ENCODE measurements around the gene KNL1. TPM values are rescaled to one million over a fixed set of nuclear protein-coding genes. Genes with fewer than 3 reads are reported as not detected.
"Not testable (repeated sequence)": the region's sequence is repeated elsewhere in the genome, so short reads cannot be mapped to it uniquely, and the experiment has no call there.

KNL1 gene
- total RNA-seq, 1 donor from 2014 or later: 43.4 TPM

DNA sequence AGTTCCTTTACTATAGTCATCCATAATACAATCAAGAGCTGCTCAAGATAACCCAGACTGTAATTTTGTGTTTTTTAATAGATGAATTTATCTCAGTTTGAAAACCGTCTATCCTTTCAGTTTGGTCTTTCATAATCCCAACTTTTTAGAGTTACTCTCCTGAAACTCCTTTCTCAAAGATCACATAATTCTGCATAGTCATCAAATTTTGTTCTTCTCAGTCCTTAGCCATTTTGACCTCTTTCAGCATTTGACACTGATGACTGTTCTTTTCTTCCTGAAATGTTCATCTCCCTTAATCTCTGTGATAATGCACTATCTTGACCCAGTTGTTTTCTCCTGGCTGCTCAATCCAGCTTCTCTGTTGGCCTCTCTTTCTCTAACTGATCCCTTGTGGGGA is 53.5 kb downstream of the KNL1 start:
- intact Hi-C loops (cut with micrococcal nuclease): no loop called here

DNA sequence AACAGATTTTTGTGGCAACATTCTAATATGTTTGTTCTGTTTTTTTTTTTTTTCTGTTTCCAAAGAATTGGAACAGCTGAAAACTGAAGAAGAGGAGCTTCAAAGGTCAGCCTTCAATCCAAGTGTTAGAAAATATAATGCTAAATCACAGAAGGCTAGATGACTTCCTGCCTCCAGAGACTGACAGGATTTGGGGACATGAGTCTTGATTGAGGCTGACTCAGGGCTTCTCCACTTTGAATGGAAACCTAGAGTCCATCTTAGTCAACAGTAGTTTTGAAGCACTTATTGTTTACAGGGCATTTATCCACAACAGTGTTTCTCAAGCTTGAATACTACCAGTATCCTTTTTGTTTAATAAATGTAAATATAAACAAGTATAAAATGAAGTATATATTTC is 56.4 kb downstream of the KNL1 start:
- intact Hi-C loops (cut with micrococcal nuclease): no loop called here

DNA sequence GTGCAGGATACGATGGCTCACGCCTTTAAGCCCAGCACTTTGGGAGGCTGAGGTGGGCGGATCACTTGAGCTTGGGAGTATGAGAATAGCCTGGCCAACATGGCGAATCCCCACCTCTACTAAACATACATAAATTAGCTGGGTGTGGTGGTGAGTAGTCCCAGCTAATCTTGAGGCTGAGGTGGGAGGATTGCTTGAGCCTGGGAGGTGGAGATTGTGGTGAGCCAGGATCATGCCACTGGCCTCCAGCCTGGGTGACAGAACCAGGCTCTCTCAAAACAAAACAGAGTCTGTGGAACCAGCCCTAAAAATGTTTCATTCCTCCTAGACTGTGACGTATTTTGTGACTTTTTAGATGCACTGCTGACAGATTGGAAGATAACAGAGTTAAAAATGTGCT is 66.6 kb downstream of the KNL1 start:
- intact Hi-C loops (cut with micrococcal nuclease): no loop called here

DNA sequence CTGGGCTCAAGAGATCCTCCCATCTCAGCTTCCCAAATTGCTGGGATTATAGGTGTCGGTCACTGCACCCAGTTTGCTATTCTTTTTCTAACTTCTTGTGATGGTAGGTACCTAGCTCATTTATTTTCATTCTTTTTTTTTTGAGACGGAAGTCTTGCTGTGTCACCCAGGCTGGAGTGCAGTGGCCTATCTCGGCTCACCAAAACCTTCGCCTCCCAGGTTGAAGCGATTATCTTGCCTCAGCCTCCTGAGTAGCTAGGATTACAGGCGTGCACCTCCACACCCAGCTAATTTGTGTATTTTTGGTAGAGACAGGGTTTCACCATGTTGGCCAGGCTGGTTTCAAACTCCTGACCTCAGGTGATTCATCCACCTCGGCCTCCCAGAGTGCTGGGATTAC is 70.9 kb downstream of the KNL1 start:
- intact Hi-C loops (cut with micrococcal nuclease): no loop called here

DNA sequence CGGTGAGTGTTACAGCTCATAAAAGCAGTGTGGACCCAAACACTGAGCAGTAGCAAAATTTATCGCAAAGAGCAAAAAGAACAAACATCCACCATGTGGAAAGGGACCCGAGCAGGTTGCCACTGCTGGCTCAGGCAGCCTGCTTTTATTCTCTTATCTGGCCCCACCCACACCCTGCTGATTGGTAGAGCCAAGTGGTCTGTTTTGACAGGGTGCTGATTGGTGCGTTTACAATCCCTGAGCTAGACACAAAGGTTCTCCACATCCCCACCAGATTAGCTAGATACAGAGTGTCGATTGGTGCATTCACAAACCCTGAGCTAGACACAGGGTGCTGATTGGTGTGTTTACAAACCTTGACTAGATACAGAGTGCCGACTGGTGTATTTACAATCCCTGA is 82.2 kb downstream of the KNL1 start:
- intact Hi-C loops (cut with micrococcal nuclease): loop anchor here (5.0 kb wide), 1 partner anchor 84 kb away; the partner anchor contains the start of gene KNL1

DNA sequence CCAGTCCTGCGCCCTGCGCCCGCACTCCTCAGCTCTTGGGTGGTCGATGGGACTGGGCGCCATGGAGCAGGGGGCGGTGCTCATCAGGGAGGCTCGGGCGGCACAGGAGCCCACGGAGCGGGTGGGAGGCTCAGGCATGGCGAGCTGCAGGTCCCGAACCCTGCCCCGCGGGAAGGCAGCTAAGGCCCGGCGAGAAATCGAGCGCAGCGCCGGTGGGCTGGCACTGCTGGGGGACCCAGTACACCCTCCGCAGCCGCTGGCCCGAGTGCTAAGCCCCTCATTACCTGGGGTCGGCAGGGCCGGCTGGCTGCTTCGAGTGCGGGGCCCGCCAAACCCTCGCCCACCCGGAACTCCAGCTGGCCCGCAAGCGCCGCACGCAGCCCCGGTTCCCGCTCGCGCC is 82.9 kb downstream of the KNL1 start:
- intact Hi-C loops (cut with micrococcal nuclease): loop anchor here (5.0 kb wide), 1 partner anchor 85 kb away; the partner anchor contains the start of gene KNL1

DNA sequence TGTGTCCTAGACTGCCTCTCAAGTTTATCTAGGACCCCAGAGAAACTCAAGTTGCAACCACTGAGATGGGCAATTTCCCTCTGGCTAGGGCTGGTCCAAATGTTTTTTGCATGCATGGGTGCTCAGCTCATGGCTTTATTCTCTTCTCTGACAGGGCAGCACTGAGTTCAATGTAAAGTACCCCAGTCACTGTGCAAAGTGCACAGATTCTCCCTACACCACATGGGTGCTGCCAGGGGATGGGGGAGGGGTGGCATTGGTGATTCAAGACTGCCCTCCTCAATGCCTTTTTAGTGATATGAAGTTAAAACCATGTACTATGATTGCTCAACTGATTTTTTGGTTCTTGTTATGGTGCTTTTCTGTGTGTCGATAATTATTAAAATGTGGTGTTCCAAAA is 86.1 kb downstream of the KNL1 start:
- intact Hi-C loops (cut with micrococcal nuclease): no loop called here

DNA sequence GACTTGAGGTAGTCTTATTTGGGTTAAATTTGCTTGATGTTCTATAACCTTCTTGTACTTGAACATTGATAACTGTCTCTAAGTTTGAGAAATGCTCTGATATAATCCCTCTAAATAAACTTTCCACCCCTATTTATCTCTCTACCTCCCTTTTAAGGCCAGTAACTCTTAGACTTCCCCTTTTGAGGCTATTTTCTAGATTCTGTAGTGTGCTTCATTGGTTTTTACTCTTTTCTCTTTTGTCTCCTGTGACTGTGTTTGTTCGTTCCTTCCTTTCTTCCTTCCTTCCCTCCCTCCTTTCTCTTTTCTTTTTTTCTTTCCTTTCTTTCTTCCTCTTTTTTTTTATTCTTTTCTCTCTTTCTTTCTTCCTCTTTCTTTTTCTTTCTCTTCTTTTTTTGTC is 86.9 kb downstream of the KNL1 start:
- intact Hi-C loops (cut with micrococcal nuclease): not testable (repeated sequence)

DNA sequence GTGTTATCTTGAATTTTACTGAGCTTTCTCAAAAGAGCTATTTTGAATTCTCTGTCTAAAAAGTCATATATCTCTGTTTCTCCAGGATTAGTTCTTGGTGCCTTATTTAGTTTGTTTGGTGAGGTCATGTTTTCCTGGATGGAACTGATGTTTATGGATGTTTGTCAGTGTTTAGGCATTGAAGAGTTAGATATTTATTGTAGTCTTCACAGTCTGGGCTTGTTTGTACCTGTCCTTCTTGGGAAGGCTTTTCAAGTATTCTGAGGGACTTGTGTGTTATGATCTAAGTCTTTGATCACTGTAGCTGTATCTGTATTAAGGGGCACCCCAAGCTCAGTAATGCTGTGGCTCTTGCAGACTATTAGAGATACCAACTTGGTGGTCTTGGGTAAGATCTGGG is 90.3 kb downstream of the KNL1 start:
- intact Hi-C loops (cut with micrococcal nuclease): no loop called here

DNA sequence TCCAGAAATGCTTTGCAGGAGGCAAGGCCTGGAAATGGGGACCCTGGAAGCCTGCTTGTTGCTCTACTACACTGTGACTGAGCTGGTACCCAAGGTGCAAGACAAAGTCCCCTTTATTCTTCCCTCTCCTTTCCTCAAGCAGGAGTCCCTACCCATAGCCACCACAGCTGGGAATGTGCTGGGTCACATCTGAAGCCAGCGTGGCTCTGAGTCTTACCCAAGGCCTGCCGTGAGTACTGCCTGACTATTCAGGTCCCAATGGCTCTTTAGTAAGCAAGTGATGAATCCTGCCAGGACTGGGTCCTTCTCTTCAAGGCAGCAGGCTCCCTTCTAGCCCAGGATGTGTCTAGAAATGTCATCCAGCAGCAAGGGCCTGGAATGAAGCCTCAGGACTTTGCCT is 91.3 kb downstream of the KNL1 start:
- intact Hi-C loops (cut with micrococcal nuclease): no loop called here

DNA sequence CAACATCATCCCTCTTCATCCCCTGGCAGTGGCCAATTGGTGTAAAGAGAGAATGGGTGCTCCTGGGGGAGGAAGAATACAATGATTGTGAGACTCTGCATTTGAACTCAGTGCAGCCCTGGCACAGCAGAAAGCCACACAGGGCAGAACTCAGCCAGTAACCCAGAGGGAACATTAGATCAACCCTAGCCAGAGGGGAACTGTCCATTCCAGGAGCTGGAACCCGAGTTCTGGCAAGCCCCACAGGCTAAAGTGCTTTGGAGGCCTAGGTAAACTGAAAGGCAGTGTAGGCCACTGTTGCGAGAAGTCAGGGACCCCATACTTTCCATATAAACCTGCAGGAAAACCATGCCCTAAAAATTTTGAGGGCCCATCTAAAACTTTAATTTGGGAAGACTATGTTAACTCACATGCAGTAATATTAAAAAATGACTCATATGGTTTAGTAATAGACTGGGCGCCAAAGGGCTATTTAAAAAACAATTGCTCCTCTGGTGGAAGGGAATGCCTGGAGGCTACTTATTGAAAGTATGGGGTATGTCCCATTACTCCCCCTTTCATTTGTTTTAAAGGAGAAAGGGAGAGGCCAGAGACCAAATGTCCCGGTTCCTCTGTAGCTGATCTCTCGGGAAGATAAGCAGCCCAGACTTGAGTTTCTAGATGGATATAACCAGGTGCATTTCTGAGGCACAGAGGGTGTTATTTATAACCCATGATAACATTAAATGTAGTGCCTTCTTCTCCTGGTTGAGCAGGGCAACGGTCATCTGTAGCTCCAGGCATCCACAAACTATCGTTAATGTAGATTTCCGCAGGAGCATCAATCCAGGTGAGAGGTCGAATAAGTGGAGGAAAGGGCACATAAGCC is 95.1 kb downstream of the KNL1 start:
- intact Hi-C loops (cut with micrococcal nuclease): no loop called here

DNA sequence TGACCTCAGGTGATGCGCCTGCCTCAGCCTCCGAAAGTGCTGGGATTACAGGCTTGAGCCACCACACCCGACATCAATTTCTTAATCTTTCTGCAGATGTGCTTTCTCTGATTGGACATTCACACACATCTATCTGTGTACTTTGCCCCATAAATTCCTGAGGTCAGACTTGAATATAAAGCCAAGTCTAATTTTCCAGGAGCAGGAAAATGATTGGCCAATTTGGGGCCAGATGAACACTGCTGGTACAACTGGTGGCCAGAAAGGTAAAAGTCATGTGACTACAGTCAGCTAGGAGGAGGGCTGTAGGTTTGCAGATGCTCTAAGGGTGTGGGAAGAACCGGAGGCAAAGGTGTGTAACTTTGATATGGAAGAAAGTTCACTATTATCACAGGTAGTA is 97.7 kb downstream of the KNL1 start:
- intact Hi-C loops (cut with micrococcal nuclease): loop anchor here (10.0 kb wide), 1 partner anchor 367 kb away; the partner anchor contains the start of gene INAFM2

DNA sequence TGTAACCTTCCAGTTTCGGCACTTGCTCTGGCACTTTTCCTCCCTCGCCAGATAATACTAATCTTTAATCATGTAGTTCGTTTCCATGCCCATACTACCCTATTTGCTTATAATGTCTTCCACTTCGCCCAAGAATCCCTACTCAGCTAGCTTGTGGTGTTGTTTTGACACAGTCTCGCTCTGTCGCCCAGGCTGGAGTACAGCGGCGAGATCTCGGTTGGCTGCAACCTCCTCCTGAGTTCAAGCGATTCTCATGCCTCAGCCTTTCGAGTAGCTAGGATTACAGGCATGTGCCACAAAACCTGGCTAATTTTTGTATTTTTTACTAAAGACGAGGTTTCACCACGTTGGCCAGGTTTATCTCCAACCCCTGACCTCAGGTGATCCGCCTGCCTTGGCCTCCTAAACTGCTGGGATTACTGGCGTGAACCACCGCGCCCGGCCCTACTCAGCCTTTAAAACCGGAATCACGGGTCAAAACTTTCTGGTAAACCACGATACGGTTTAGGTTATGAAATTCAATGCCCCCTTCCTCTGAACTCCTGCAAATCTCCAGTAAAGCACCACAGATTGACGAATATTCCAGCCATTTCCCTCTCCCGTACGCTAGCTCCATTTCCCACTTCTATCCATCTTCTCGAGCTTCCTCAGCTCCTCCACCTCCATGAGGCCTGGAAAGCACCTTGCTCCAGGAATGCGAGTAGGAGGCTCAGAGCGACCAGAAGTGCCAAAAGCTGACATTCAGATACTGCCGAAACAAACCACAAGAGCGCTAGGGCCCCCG is 100.0 kb downstream of the KNL1 start:
- intact Hi-C loops (cut with micrococcal nuclease): loop anchor here (1.0 to 10.0 kb wide), 6 partner anchors 61 to 369 kb away; partner anchors contain the start of genes CCDC32, INAFM2, KNL1 and RMDN3

DNA sequence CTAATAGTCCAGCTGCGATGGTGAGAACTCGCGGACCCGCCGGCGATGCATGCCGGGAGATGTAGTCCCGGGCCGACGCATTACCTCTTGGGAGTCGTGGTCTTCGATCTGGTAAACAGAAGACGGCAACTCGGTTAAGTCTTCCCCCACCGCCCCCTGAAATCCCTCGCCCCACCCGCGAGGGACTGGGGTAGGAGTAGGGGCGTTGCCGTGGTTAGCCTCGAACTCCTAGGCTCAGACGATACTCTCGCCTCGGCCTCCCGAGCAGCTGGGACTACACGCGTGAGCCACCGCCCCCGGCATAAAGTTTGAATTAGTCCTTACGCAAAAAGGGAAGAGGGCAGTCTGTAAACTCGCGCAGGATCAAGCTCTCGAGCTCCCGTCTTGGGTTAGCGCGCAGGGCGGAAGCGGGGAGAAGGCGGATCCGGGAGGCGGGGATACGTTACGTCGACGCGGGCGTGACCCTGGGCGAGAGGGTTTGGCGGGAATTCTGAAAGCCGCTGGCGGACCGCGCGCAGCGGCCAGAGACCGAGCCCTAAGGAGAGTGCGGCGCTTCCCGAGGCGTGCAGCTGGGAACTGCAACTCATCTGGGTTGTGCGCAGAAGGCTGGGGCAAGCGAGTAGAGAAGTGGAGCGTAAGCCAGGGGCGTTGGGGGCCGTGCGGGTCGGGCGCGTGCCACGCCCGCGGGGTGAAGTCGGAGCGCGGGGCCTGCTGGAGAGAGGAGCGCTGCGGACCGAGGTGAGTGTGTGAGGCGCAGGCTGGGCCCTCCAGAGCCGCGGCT is 100.8 kb downstream of the KNL1 start, which contains the start of gene RAD51:
RAD51 (plus strand) TSS at position 487 of the 781 bp plus-strand sequence. CDS start 3,585 bp downstream, outside the sequence.
- intact Hi-C loops (cut with micrococcal nuclease): loop anchor here (1.0 to 10.0 kb wide), 11 partner anchors 16 to 370 kb away; partner anchors contain the start of genes CCDC32, DNAJC17, INAFM2 and KNL1

DNA sequence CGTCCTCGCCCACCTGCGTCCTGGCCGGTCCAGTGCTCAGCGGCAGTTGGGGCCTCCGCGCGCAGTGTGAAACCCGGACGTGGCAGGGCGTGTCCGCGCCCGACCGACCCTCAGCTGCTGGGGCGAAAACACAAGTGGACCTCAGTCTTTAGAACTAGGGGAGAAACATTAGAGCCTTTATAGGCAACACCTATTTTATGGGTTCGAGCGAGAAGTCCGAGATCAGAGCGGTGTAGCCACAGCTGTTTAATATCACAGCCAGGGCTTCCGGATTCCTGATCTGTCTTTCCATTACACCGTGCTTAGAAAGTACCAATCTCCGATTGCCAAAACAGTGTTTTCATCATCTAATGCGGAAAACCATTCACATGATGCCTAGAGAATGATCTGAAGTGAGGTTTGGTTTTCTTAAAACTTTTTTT is 101.4 kb downstream of the KNL1 start:
- intact Hi-C loops (cut with micrococcal nuclease): loop anchor here (1.0 to 10.0 kb wide), 8 partner anchors 16 to 371 kb away; partner anchors contain the start of genes DNAJC17, INAFM2, RPUSD2 and VPS18

DNA sequence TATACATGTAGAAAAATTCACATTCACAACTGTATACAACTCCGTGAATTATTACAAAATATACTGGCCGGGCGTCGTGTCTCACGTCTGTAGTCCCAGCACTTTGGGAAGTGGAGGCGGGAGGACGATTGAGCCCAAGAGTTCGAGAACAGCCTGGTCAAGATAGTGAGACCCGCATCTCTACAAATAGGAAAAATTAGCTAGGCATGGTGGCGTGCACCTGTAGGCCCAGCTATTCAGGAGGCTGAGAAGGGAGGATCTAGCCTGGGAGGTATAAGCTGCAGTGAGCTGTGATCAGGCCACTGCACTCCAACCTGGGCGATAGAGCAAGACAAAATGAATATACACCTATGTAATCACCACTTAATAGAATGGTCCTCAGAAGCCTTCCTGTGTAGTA is 102.2 kb downstream of the KNL1 start:
- intact Hi-C loops (cut with micrococcal nuclease): loop anchor here (1.0 to 10.0 kb wide), 2 partner anchors 371 to 534 kb away; partner anchors contain the start of genes EXD1 and INAFM2

DNA sequence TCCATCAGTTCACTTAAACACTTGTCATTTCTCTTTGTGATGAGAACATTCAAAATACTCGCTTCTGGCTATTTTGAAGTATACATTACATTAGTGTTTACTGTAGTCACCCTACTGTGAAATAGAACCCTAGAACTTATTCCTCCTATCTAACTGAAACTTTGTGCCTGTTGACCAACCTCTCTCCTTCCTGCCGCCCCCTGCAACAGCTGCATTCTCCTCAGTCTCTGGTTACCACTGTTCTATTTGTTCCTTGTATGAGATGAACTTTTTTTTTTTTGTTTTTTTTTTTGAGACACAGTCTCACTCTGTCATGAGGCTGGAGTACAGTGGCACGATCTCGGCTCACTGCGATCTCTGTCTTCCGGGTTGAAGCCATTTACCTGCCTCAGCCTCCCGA is 103.9 kb downstream of the KNL1 start:
- intact Hi-C loops (cut with micrococcal nuclease): loop anchor here (10.0 kb wide), 1 partner anchor 373 kb away; the partner anchor contains the start of gene INAFM2

DNA sequence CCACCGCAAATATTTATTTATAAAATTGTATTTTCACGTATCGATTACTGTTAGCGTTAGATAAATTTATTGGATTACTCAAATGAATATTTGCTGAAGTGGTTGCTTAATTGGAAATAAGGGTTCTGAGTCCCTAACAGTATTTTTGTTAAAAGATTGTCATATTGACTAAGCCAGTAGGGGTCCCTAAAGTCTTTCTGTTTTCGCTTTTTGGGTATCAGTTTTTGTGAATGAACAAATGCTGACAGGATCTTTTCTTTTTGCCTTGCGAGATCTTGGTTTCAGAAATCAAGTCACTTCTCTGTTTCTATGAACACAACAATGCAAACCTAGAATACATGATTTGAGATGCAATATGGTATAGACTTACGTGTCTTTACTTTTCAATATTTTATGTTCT is 108.0 kb downstream of the KNL1 start:
- intact Hi-C loops (cut with micrococcal nuclease): loop anchor here (1.0 to 2.0 kb wide), 2 partner anchors 53 to 80 kb away; partner anchors contain the start of gene RMDN3

DNA sequence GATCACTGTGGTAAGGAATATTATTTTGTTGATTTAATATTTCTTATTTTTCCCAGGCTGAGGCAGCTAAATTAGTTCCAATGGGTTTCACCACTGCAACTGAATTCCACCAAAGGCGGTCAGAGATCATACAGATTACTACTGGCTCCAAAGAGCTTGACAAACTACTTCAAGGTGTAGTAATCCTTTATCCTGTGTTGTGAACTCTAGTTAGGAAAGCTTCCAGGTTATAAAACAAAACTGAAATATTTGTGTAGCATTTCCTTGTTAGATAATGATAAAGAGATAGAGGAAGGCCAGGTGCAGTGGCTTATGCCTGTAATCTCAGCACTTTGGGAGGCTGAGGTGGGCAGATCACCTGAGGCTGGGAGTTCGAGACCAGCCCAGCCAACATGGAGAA is 112.1 kb downstream of the KNL1 start:
- intact Hi-C loops (cut with micrococcal nuclease): no loop called here
